T47D (cell line): Measurements from ENCODE around the gene SLC35E1.

ENCODE experiments used
- DNase-seq, 2 experiments: peaks; one replicate each; pipeline versions ENCODE4 v3.0.0 to v3.0.0-alpha.2; 2011 to 2012; ENCODE audit warnings: low read depth in 1 of 2, low spot score in 1 of 2
- JUND ChIP-seq: IDR thresholded peaks from 2 replicates; pipeline ENCODE4 v1.6.1; 2012; ENCODE audit warnings: low read depth
- in situ Hi-C: cut with HindIII; loops from 2 replicates; pipeline ENCODE4 v1.10.0; 2016; ENCODE audit warnings: low sequenced_read_pairs, low pct_unique_long_range_greater_than_20kb

Gene SLC35E1

GRCh38 chr19:16585094-16585801, 13.0 kb upstream of the SLC35E1 start:
- DNase-seq, result no peak
- in situ Hi-C loops, result no loop called here
- TF ChIP-seq JUND, result no peak

DNA sequence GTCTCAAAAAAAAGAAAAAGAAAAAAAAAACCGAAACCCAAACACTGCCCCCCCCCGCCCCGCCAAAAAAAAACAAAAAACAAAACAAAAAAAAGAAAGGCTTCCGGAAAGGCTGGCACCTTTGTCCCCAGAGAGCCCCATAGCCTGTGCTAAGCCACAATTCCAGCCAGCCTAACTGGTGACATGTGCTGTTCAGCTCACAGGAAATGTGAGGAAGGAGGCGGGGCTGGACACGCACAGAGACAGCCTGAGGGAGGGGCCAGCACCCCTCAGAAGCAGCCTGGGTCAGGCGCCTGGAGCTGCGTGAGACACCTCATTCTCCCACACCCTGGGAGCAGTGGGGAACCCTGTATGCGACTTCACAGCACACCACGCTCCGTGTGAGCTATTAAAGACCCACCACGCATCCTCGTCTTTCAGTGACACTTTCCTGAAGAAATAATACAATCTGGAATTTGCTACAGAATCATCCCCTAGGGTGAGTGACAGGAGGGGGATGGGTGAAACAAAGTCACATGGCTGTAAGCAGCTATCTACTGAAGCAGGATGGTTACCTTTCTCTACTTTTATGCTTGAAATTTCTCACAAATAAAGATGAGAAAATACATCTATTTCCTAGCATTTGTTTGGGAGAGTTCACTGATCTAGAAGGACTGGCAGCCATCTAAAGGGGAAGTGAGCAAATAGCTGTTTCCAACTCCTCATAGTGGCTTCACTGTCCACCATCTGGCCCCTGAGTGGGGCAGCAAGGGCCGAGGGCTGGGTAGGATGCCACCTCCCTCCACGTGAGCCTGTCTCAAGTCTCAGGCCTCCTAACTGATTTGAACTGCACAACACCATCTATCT, 12.3 kb upstream of the SLC35E1 start:
- peak; percentile 64 to 72 for DNase-seq
- in situ Hi-C loops, result no loop called here
- no peak for TF ChIP-seq JUND

DNA sequence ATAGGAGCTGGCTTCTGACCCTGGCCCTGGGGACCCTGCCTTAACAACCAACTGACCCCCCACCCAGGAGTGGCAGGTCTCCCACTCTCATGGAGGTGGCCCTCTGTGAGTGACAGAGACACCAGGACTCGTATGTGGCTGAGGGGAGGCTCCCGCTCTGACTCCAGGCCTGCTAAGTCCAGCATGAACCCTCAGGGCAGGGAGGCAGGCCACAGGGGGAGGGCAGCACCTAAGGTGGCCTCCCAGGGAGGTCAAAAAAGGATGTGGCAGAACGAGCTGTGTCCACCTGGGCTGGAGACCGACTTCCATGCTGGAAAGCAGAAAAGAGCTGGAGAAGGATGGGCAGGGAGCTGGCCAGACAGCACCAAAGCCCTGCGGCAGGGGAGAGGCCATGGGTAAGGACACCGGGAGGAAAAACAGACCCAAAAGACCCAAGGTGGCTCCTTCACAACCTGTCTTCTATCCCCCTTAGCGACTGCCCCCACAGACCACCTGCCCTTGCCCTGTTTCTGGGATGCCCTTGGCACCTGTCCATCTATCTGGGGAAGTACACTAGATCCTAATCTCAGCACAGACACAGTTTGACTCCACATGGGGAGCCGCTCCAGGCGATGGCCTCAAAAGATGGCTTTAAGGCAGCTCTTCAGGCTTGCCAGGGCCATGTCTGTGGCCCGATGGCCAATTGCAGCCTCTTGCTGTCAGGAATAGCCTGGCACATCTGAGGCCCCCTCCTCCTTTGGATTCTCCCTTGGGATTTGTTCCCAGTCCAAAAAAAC, 10.5 kb upstream of the SLC35E1 start:
- no peak for TF ChIP-seq JUND
- in situ Hi-C loops, result no loop called here
- DNase-seq, result no peak

DNA sequence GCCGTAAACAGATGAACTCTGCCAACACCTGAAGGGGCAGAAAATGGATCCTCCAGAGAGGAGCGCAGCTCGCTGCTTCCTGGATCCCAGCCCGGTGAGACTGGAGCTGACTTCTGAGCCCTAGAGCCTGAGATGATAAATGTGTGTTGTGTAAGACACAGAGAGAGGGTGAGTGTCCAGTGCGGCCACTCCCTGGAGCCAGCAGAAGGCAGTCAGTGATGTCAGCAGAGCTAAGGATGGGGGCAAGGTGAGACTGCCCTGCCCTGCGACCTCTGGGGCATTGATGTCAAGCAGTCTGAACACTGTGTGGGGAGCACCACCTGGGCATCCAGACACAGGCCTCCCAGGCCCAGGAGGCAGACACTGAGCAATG, 9.7 kb upstream of the SLC35E1 start:
- no peak for TF ChIP-seq JUND
- in situ Hi-C loops, result no loop called here
- DNase-seq, result no peak

DNA sequence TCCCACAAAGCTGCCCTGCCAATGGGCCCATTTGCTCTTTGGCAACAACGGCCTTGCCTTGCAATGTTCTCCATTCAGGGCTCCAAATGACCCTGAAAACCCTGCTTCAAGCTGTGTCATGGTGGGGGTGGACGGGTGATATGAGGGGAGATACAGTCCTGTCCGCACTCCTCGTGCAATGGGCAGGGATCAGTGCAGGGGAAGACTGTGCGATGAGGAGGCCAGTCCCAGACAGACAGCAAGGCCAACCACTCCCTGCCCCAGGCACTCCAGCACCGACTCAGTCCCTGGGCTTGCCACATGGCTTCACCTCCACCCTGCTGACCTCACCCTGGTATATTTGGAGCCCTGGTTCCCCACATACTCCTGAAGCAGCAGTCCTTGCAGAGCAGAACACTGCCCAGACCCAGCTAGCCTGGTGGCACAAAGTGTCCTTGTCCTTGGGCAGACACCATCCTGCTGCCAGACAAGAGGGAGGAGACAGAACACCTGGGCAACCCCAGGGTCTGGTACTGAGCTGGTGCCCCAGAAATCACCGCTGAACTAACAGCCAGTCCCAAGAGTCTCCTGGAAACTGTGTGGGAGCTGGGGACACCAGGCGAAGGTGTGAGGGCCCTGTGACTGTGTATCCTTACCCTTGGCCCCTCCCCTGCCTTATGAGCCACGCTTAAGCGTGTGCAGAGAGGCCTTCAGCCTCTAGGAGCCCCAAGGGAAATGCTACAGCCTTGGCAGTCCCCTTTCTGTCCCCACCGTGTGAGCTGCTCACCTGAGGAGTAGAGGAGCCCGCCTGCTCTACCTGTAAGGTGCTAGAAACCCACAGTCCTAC, 9.1 kb upstream of the SLC35E1 start:
- DNase-seq, result no peak
- no peak for TF ChIP-seq JUND

GRCh38 chr19:16579381-16579780, 7.2 kb upstream of the SLC35E1 start:
- TF ChIP-seq JUND, result no peak
- DNase-seq, result no peak
- in situ Hi-C loops, result no loop called here

More for the DNA sequence above, 9.1 kb upstream of the SLC35E1 start:
- in situ Hi-C loops, result no loop called here

GRCh38 chr19:16577531-16577985, 5.3 kb upstream of the SLC35E1 start:
- no peak for DNase-seq
- TF ChIP-seq JUND, result no peak
- in situ Hi-C loops, result no loop called here

- no peak for DNase-seq
- no peak for TF ChIP-seq JUND
- in situ Hi-C loops, result no loop called here
Measured at GRCh38 chr19:16576690-16577530, 4.7 kb upstream of the SLC35E1 start.

- in situ Hi-C loops, result no loop called here
- no peak for DNase-seq
- no peak for TF ChIP-seq JUND
Measured at GRCh38 chr19:16575861-16576689, 3.9 kb upstream of the SLC35E1 start.

GRCh38 chr19:16575282-16575681, 3.1 kb upstream of the SLC35E1 start:
- in situ Hi-C loops, result no loop called here
- no peak for TF ChIP-seq JUND
- no peak for DNase-seq
